Panc1 (cell line): ENCODE measurements around the gene SETD7. TPM values are rescaled to one million over a fixed set of nuclear protein-coding genes. Genes with fewer than 3 reads are reported as not detected.

Experiments
- ATAC-seq: fragments of 200-7000 bp; cut with Tn5 transposase; 2 replicates; pipeline ENCODE4 v1.9.1; 2020; ENCODE audit warnings: mild to moderate bottlenecking, moderate library complexity
- BruUV-seq: library from RNA; stranded (reverse); fragments of 400-500 nt; replicated peaks from 2 replicates; lab custom pipeline; 2021; lab: Mats Ljungman, UMichigan
- CTCF ChIA-PET: fragments of 300-600 bp; sonication (Branson Sonifier 250); formaldehyde crosslinking; loops from one replicate; lab custom pipeline; 2022; ENCODE audit warnings: antibody characterized with exemption; lab: Charles Lee
- POLR2A ChIA-PET: fragments of 300-600 bp; sonication (Branson Sonifier 250); formaldehyde crosslinking; loops from one replicate; lab custom pipeline; 2022; ENCODE audit warnings: antibody characterized with exemption; lab: Charles Lee
- DNase-seq: peaks from one replicate; pipeline ENCODE4 v3.0.0-alpha.2; 2010; ENCODE audit warnings: low read depth, low spot score
- H3K27ac ChIP-seq: 2 replicates; pipeline ENCODE4 v1.5.1; 2011; ENCODE audit warnings: mild to moderate bottlenecking, low read length, inconsistent platforms
- H3K27me3 ChIP-seq: fragments of 200-500 bp; sonication (Bioruptor generic); 2 replicates; pipeline ENCODE4 v1.6.0; 2014; ENCODE audit warnings: low read length, inconsistent platforms; ENCODE audit not compliant: control insufficient read depth, insufficient read depth
- H3K36me3 ChIP-seq: fragments of 200-500 bp; sonication (Bioruptor generic); 2 replicates; pipeline ENCODE4 v1.5.1; 2014; ENCODE audit warnings: inconsistent platforms, mild to moderate bottlenecking, low read length, moderate library complexity; ENCODE audit not compliant: control insufficient read depth, insufficient read depth
- H3K4me1 ChIP-seq: 2 replicates; pipeline ENCODE4 v1.5.1; 2011; ENCODE audit warnings: inconsistent platforms, mild to moderate bottlenecking, low read length, moderate library complexity; ENCODE audit not compliant: control insufficient read depth, insufficient read depth
- H3K4me3 ChIP-seq, 2 experiments: 2 replicates each; pipeline ENCODE4 v1.5.1; 2011 to 2012; ENCODE audit warnings: low read depth in 2 of 2, low read length in 2 of 2, mild to moderate bottlenecking in 2 of 2, inconsistent platforms in 1 of 2, moderate library complexity in 1 of 2
- H3K9me3 ChIP-seq: fragments of 200-500 bp; sonication (Bioruptor generic); 2 replicates; pipeline ENCODE4 v1.5.1; 2014; ENCODE audit warnings: low read depth, mild to moderate bottlenecking, inconsistent platforms, low read length, moderate library complexity; ENCODE audit not compliant: control insufficient read depth, insufficient read depth
- CTCF ChIP-seq: fragments of 450-650 bp; IDR thresholded peaks from 2 replicates; pipeline ENCODE4 v1.5.1; 2017; ENCODE audit warnings: mild to moderate bottlenecking
- POLR2AphosphoS5 ChIP-seq: IDR thresholded peaks from 2 replicates; pipeline ENCODE4 v1.6.1; 2012; ENCODE audit warnings: mild to moderate bottlenecking, low read depth, low read length, moderate library complexity
- REST ChIP-seq, 2 experiments: IDR thresholded peaks; 2 replicates each; pipeline ENCODE4 v1.6.1; 2011 to 2012; ENCODE audit warnings: low read depth in 2 of 2, control low read depth in 1 of 2, low read length in 1 of 2, mild to moderate bottlenecking in 1 of 2, moderate library complexity in 1 of 2; ENCODE audit not compliant: insufficient read depth in 1 of 2
- SIN3A ChIP-seq: IDR thresholded peaks from 2 replicates; pipeline ENCODE4 v1.6.1; 2012; ENCODE audit warnings: low read depth, mild to moderate bottlenecking, low read length, moderate library complexity, borderline replicate concordance; ENCODE audit not compliant: insufficient read depth
- TCF7L2 ChIP-seq: IDR thresholded peaks from 2 replicates; pipeline ENCODE4 v1.6.1; 2011; ENCODE audit warnings: mild to moderate bottlenecking, low read depth, low read length, inconsistent platforms
- in situ Hi-C: cut with HindIII; loops from 2 replicates; pipeline ENCODE4 v1.10.0; 2016; ENCODE audit warnings: low sequenced_read_pairs, low pct_unique_long_range_greater_than_20kb
- intact Hi-C: fragments of 100-400 bp; cut with micrococcal nuclease; formaldehyde crosslinking; loops from one replicate; pipeline ENCODE4 v1.10.0; 2022; ENCODE audit not compliant: unreplicated experiment
- total RNA-seq: library from RNA; stranded (reverse); gene quantifications from one replicate; pipeline ENCODE4 v1.2.1, GENCODE V29; 2021; ENCODE audit not compliant: unreplicated experiment

SETD7 gene
- total RNA-seq, 1 experiment from 2014 or later = 24.8 TPM

DNA sequence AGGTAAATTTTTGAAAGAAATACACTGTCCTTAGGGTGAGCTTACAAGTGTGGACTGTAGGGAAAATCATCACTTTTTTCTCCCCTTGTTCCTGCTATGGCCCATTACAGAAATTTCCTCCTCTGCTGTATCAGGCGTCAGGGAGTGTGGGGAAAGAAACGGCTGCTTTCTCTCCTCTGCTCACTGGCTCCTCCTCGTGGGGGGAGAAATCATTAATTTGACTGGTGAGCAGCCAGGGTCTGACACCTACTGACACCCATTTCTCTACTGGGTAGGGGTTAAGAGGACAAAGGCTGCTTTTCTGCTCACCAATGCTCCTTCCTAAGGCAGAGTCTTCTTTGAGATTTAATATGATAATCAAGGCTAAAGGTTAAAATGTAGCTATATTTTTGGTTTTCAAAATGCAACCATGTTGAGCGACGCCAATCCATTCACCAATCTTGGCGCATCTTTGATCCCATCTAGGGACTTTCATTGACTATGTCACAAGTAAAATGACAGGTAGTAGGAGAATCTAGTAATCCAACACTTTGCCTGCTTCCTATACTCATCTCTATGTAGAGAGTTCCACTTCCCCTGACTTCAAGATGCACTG lies 25.1 kb downstream of the SETD7 start:
- no peak overlapping the region for H3K4me3 ChIP-seq
- H3K27me3 ChIP-seq = no peaks in the 10 kb centered on the region
- TF ChIP-seq POLR2AphosphoS5 (no peak), SIN3A (no peak), REST (IDR thresholded peaks at IDR 0.05; ENCODE audit: insufficient read depth in 1 of 2, low read depth in 2 of 2, low read length in 1 of 2) (no peak), TCF7L2 (no peak), CTCF (peak; percentile 83)
- POLR2A ChIA-PET = interaction anchor here (0.6 kb wide), 1 partner anchor 500 kb away, joined by 4 read pairs; no protein-coding TSS in a partner anchor
- H3K27ac ChIP-seq = no peak overlapping the region
- no TSS peak for BruUV-seq
- in situ Hi-C loops = no loop called here
- no peaks in the 10 kb centered on the region for H3K4me1 ChIP-seq
- ATAC-seq = peak; percentile 84
- no peak for DNase-seq
- intact Hi-C loops = loop anchor here (10.0 kb wide), 1 partner anchor 76 kb away; the partner anchor contains the start of gene RAB33B
- no peaks in the 10 kb centered on the region; the same call in 1 of the 2 replicates for H3K36me3 ChIP-seq
- no peaks in the 10 kb centered on the region for H3K9me3 ChIP-seq
- CTCF ChIA-PET = interaction anchor here (1.2 kb wide), 1 partner anchor 34 kb away, joined by 3 read pairs; no protein-coding TSS in a partner anchor

GRCh38 chr4:139528377-139529005 lies 27.5 kb downstream of the SETD7 start:
- H3K4me3 ChIP-seq = no peak overlapping the region
- H3K27ac ChIP-seq = no peak overlapping the region
- no peak for TF ChIP-seq POLR2AphosphoS5
- no peak for TF ChIP-seq CTCF
- TF ChIP-seq SIN3A = no peak
- no peak for TF ChIP-seq REST (IDR thresholded peaks at IDR 0.05; ENCODE audit: insufficient read depth in 1 of 2, low read depth in 2 of 2, low read length in 1 of 2)
- no peak for TF ChIP-seq TCF7L2
- intact Hi-C loops = no loop called here
- no peaks in the 10 kb centered on the region for H3K9me3 ChIP-seq
- ATAC-seq (no peak), DNase-seq (no peak)
- H3K27me3 ChIP-seq = no peaks in the 10 kb centered on the region
- POLR2A ChIA-PET = no interaction called here
- no TSS peak for BruUV-seq
- CTCF ChIA-PET = no interaction called here
- no peaks in the 10 kb centered on the region for H3K4me1 ChIP-seq
- no peaks in the 10 kb centered on the region; the same call in 1 of the 2 replicates for H3K36me3 ChIP-seq
- in situ Hi-C loops = no loop called here
